Endothelial cell of umbilical vein (primary cell): Measurements from ENCODE around the gene DNAJC7. TPM values are rescaled to one million over a fixed set of nuclear protein-coding genes. Genes with fewer than 3 reads are reported as not detected.

Source experiments
- BruUV-seq: library from RNA; stranded (reverse); fragments of 400-500 nt; replicated peaks from 2 replicates; lab custom pipeline; 2021; lab: Mats Ljungman, UMichigan
- CTCF ChIA-PET: fragments of 300-600, 350-600 bp; sonication (Branson Sonifier 250); formaldehyde crosslinking; loops from one replicate; lab custom pipeline; 2021; ENCODE audit warnings: antibody characterized with exemption, inconsistent platforms; lab: Charles Lee
- POLR2A ChIA-PET: fragments of 300-600, 350-600 bp; sonication (Branson Sonifier 250); formaldehyde crosslinking; loops from one replicate; lab custom pipeline; 2021; ENCODE audit warnings: antibody characterized with exemption, inconsistent platforms; lab: Charles Lee
- DNase-seq: peaks from one replicate; pipeline ENCODE4 v3.0.0-alpha.2; 2011; ENCODE audit warnings: low read depth, low spot score
- FAIRE-seq: peaks from 2 replicates; lab custom pipeline; 2011; peaks lifted over from hg19 to GRCh38; lab: Jason Lieb, UNC
- H2AFZ ChIP-seq: 2 replicates; pipeline ENCODE4 v1.6.0; 2012; ENCODE audit warnings: low read depth, low read length, control low read depth, inconsistent platforms
- H3K27ac ChIP-seq: 2 replicates; pipeline ENCODE4 v1.5.1; 2011; ENCODE audit warnings: low read depth, mild to moderate bottlenecking, control low read depth, low read length, moderate library complexity; ENCODE audit not compliant: insufficient read depth
- H3K27me3 ChIP-seq, 2 experiments: 2 replicates each; pipeline versions ENCODE4 v1.6.0 to v1.6.1; 2011; ENCODE audit warnings: low read length in 2 of 2, mixed read lengths in 1 of 2; ENCODE audit not compliant: control insufficient read depth in 2 of 2, insufficient read depth in 2 of 2
- H3K36me3 ChIP-seq, 2 experiments: 2 replicates in 1 of 2; 3 replicates in 1 of 2; pipeline ENCODE4 v1.5.1; 2011; ENCODE audit warnings: low read length in 2 of 2, mild to moderate bottlenecking in 1 of 2, moderate library complexity in 1 of 2; ENCODE audit not compliant: control insufficient read depth in 2 of 2, insufficient read depth in 2 of 2; ENCODE audit errors: extremely low read depth in 1 of 2
- H3K4me1 ChIP-seq: 3 replicates; pipeline ENCODE4 v1.5.1; 2011; ENCODE audit warnings: mild to moderate bottlenecking, low read length; ENCODE audit not compliant: control insufficient read depth, insufficient read depth; ENCODE audit errors: extremely low read depth
- H3K4me2 ChIP-seq: 2 replicates; pipeline ENCODE4 v1.6.1; 2011; ENCODE audit warnings: low read length, control low read depth, mixed read lengths; ENCODE audit not compliant: insufficient read depth
- H3K4me3 ChIP-seq, 3 experiments: fragments of 200-600 bp in 1 of 3; sonication (generic), shearing (Covaris generic) in 1 of 3; replicated peaks in 1 of 3; 2 replicates each; pipeline ENCODE4 v1.5.1; 2011 to 2016; ENCODE audit warnings: control low read depth in 3 of 3, low read length in 3 of 3, mild to moderate bottlenecking in 2 of 3, inconsistent platforms in 1 of 3, low read depth in 1 of 3, moderate library complexity in 1 of 3; ENCODE audit not compliant: insufficient read depth in 1 of 3
- H3K79me2 ChIP-seq: 2 replicates; pipeline ENCODE4 v1.6.0; 2012; ENCODE audit warnings: low read length, inconsistent platforms; ENCODE audit not compliant: control insufficient read depth, insufficient read depth
- H3K9ac ChIP-seq: replicated peaks from 2 replicates; pipeline ENCODE3; 2011; ENCODE audit warnings: low read length, control low read depth; ENCODE audit not compliant: insufficient read depth; ENCODE audit errors: extremely low read depth
- H3K9me1 ChIP-seq: replicated peaks from 3 replicates; pipeline ENCODE4 v1.6.0; 2011; ENCODE audit warnings: mild to moderate bottlenecking, low read length; ENCODE audit not compliant: control insufficient read depth, insufficient read depth; ENCODE audit errors: extremely low read depth
- H3K9me3 ChIP-seq: replicated peaks from 2 replicates; pipeline ENCODE4 v1.5.1; 2012; ENCODE audit warnings: low read length, inconsistent platforms; ENCODE audit not compliant: control insufficient read depth, insufficient read depth
- H4K20me1 ChIP-seq: replicated peaks from 2 replicates; pipeline ENCODE3; 2011; ENCODE audit warnings: mild to moderate bottlenecking, low read length; ENCODE audit not compliant: control insufficient read depth, insufficient read depth; ENCODE audit errors: extremely low read depth
- EZH2 ChIP-seq: IDR thresholded peaks from 2 replicates; pipeline ENCODE4 v1.6.1; 2012; ENCODE audit warnings: borderline replicate concordance, low read depth, mild to moderate bottlenecking, moderate library complexity, low read length, inconsistent platforms; ENCODE audit not compliant: severe bottlenecking
- FOS ChIP-seq: IDR thresholded peaks from 2 replicates; pipeline ENCODE4 v1.6.1; 2011; ENCODE audit warnings: mild to moderate bottlenecking, low read length, moderate library complexity, borderline replicate concordance; ENCODE audit not compliant: insufficient read depth
- GATA2 ChIP-seq: IDR thresholded peaks from 2 replicates; pipeline ENCODE4 v1.7.0; 2011; ENCODE audit warnings: low read depth, mild to moderate bottlenecking, moderate library complexity, mixed read lengths, low read length; ENCODE audit not compliant: insufficient read length, insufficient read depth
- JUN ChIP-seq: IDR thresholded peaks from 2 replicates; pipeline ENCODE4 v1.6.1; 2011; ENCODE audit warnings: borderline replicate concordance, low read depth; ENCODE audit not compliant: insufficient read length, insufficient read depth
- MYC ChIP-seq: IDR thresholded peaks from one replicate; pipeline ENCODE4 v1.6.1; 2011; ENCODE audit warnings: mild to moderate bottlenecking, low read depth, low read length
- POLR2A ChIP-seq: IDR thresholded peaks from 2 replicates; pipeline ENCODE4 v1.6.1; 2012; ENCODE audit warnings: low read depth, mild to moderate bottlenecking, control low read depth, low read length
- POLR2AphosphoS5 ChIP-seq: IDR thresholded peaks from 2 replicates; pipeline ENCODE4 v1.6.1; 2012; ENCODE audit warnings: low read depth, mild to moderate bottlenecking, control low read depth, low read length, moderate library complexity; ENCODE audit not compliant: insufficient read depth
- dilution Hi-C: fragments of 300-500 bp; cut with MboI; formaldehyde crosslinking; loops from one replicate; pipeline ENCODE4 v1.15.0; 2019; ENCODE audit warnings: low sequenced_read_pairs; ENCODE audit not compliant: extremely low pct_ligation_motif_present
- intact Hi-C: fragments of 100-400 bp; cut with micrococcal nuclease; formaldehyde crosslinking; loops from one replicate; pipeline ENCODE4 v1.10.0; 2022
- polyA plus RNA-seq, 4 experiments: library from polyadenylated mRNA; depleted of rRNA in 3 of 4; stranded (reverse) in 3 of 4; unstranded in 1 of 4; fragments of >200 nt; gene quantifications; 2 replicates each; pipeline versions ENCODE4 v1.2.1 to v1.2.3, GENCODE V29; 2011 to 2012; ENCODE audit warnings: missing spikeins in 1 of 4
- total RNA-seq: library from RNA; stranded (reverse); gene quantifications from 2 replicates; pipeline ENCODE4 v1.2.3, GENCODE V29; 2021
- TF ChIP-seq, protein P1 (sequence below): IDR thresholded peaks from 2 replicates; pipeline ENCODE4 v1.6.1; 2011; ENCODE audit not compliant: insufficient read depth, insufficient read length
- TF ChIP-seq, protein P2 (sequence below), 2 donors: IDR thresholded peaks; 1 replicate in 1 of 2; 2 replicates in 1 of 2; pipeline ENCODE4 v1.5.1; 2011; ENCODE audit warnings: low read length in 2 of 2, mild to moderate bottlenecking in 2 of 2, moderate library complexity in 2 of 2, control low read depth in 1 of 2, inconsistent platforms in 1 of 2, low read depth in 1 of 2; ENCODE audit not compliant: insufficient read depth in 1 of 2; ENCODE audit errors: extremely low read depth in 1 of 2

DNAJC7 gene
- total and polyA plus RNA-seq, 2 donors (not counting 3 experiments of a cell fraction or from before 2014, with no cell fraction given) = 19.8 to 111 TPM

DNA sequence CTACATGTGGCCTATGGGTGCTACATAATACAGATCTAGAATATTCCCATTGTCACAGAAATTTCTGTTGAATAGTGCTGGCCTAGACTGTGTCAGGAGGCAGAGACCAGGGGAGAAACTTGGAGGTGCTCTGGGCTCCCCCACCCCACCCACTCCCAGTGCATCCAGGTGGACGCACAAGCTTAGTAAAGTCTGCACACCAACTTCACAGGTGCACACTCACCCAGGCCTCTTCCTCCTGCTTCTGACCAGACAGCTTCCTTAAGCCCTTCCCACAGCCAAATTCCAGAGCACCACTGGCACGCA is 58.3 kb downstream of the DNAJC7 start:
- Histone ChIP-seq H3K79me2 (no peaks in the 10 kb centered on the region), H3K27me3 (no peaks in the 10 kb centered on the region), H3K4me1 (peaks cover 9% of the 10 kb centered on the region), H2AFZ (no peak overlapping the region), H3K9me3 (no peaks in the 10 kb centered on the region), H3K36me3 (no peaks in the 10 kb centered on the region), H3K4me3 (no peak overlapping the region), H3K4me2 (no peak overlapping the region), H4K20me1 (no peaks in the 10 kb centered on the region), H3K27ac (no peak overlapping the region), H3K9me1 (no peaks in the 10 kb centered on the region), H3K9ac (no peak overlapping the region)
- POLR2A ChIA-PET = interaction anchor here (0.6 to 1.0 kb wide), 3 partner anchors 40 to 145 kb away, joined by 3 read pairs; partner anchors contain the start of genes ACLY and NKIRAS2
- CTCF ChIA-PET = interaction anchor here (0.6 to 4.1 kb wide), 24 partner anchors 9 to 263 kb away, joined by 3 to 28 read pairs (median 4); partner anchors contain the start of genes ACLY, DHX58, KLHL11 and ODAD4
- no TSS peak for BruUV-seq
- DNase-seq = no peak
- TF ChIP-seq MYC (no peak), POLR2AphosphoS5 (no peak), FOS (no peak), POLR2A (no peak), EZH2 (no peak), JUN (no peak), GATA2 (no peak)
- TF ChIP-seq, protein P1, sequence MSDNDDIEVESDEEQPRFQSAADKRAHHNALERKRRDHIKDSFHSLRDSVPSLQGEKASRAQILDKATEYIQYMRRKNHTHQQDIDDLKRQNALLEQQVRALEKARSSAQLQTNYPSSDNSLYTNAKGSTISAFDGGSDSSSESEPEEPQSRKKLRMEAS = no peak
- TF ChIP-seq, protein P2, sequence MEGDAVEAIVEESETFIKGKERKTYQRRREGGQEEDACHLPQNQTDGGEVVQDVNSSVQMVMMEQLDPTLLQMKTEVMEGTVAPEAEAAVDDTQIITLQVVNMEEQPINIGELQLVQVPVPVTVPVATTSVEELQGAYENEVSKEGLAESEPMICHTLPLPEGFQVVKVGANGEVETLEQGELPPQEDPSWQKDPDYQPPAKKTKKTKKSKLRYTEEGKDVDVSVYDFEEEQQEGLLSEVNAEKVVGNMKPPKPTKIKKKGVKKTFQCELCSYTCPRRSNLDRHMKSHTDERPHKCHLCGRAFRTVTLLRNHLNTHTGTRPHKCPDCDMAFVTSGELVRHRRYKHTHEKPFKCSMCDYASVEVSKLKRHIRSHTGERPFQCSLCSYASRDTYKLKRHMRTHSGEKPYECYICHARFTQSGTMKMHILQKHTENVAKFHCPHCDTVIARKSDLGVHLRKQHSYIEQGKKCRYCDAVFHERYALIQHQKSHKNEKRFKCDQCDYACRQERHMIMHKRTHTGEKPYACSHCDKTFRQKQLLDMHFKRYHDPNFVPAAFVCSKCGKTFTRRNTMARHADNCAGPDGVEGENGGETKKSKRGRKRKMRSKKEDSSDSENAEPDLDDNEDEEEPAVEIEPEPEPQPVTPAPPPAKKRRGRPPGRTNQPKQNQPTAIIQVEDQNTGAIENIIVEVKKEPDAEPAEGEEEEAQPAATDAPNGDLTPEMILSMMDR (IDR thresholded peaks at IDR 0.05; ENCODE audit: extremely low read depth in 1 of 2, insufficient read depth in 1 of 2, low read depth in 1 of 2, low read length in 2 of 2) = no peak
- dilution Hi-C loops (loop anchor here (25.0 kb wide), 1 partner anchor 153 kb away; the partner anchor contains the start of genes DHX58, HSPB9 and KAT2A), intact Hi-C loops (loop anchor here (1.0 to 5.0 kb wide), 4 partner anchors 29 to 221 kb away; partner anchors contain the start of genes FKBP10, ODAD4 and P3H4)
- FAIRE-seq = no peak
